ENCODE data around the gene PRDM16.

Gene PRDM16

DNA sequence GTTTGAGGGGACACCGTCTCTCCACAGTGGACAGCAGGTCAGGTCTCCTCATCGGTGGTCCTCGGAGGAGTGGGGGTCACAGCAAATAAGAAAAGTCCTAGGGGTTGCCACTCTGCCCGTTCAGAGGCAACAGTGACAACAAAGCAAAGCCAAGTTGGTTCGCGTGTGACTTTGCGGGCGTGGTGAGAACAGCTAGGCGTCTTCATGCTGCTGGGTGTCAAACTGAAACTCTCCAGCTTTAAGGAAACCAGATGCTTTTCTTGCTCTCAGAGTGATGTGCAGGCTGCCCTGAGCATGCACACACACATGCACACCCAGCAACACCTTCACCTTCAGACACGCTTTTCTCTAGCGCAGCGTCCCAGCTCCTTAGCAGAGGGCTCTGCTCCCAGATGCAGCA lies 315.4 kb downstream of the PRDM16 start:
- DNase-seq (ENCODE audit: low read depth in 1 of 2, low spot score in 1 of 2), result no peak

DNA sequence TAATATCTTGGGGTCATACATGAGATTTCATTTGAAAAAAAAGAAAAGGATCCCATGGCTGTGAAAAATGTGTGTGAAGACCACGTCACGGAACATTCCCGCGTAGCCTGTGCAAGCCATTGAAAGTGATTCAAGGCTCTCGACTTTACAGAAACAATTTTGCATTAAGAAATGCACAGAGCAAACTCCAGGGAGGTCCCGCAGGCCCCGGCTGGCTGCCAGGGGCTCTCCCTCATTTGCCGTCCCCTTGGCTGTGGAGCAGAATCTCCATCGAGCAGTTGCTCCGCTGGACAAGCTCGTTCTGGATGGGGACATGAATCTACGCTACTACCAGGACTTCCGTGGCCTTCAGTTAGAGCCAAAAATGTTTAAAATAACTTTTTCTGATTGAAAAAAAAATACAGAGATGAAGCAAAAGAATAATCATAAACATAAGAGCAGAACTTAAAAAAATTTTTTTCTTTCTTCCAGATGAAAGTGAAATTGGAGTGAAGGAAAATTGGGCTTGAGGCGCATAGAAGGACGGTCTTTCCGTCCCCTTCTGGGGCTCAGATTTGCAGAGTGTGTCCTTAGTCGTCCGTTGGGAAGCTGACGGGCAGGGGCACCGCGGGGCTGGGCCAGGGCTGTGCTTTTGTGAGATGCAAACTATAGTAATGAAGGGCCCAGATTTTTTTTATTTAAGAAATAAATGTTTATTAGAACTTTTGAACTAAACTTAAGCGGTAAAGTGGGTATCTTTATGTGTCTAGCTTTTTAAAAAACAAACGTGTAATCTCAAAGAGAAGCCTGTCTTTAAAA lies 317.4 kb downstream of the PRDM16 start:
- no peak for DNase-seq (ENCODE audit: low read depth in 1 of 2, low spot score in 1 of 2)

DNA sequence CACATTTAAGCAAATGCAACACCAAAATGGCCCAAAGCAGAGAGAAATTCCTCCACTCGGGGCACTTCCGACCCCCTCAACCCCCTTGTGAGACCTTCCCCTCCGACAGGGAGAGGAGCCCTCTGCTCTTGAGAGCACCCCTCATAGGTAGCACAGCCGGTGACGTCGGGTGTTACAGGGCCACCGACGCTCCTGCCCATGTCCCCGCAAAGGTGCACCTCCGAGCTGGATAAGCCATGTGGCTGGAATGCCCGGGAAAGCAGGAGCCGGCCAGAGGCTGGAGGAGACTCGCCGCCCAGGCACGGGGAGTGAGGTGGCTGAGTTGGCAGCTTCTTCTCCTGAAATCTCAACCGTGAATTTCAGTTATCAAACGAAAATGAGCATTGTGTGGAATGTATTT lies 318.4 kb downstream of the PRDM16 start:
- no peak for DNase-seq (ENCODE audit: low read depth in 1 of 2, low spot score in 1 of 2)

DNA sequence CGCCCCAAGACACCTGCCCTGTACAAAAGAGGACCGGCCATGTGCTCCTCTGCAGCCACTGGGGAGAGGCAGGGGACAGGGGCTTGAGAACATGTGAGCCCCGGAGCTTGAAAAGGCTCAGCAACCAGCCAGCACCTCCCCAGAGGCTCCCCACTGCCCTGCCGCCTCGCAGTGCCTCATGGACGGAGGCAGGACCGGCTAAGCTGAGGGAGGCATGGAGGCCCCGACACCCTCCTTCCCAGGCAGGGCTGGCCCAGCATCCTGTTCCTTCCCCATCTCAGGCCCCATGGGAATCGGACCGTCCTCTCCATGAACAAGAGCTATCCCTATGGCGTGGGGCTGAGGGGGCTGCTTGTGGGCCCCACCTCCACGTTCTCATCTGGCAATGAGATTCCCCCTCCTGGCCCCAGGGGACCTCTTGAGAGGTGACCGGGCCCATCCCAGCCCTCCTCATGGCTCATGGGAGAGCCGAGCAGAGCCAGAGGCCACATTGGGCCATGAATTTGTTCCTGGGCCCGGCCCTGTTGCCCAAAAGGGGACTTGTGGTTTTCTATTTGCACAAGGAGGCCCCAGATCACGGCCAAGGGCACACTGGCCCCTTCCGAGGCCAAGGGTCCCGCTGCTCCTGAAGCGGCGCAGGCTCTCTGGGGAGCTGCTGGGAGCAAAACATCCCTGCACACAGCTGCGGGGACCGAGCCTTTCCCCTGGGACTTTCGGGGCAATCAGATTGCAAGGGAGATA lies 320.3 kb downstream of the PRDM16 start:
- no peak for DNase-seq (ENCODE audit: low read depth in 1 of 2, low spot score in 1 of 2)

- no peak for DNase-seq (ENCODE audit: low read depth in 1 of 2, low spot score in 1 of 2)
Measured at GRCh38 chr1:3390291-3390690, 321.3 kb downstream of the PRDM16 start.

DNA sequence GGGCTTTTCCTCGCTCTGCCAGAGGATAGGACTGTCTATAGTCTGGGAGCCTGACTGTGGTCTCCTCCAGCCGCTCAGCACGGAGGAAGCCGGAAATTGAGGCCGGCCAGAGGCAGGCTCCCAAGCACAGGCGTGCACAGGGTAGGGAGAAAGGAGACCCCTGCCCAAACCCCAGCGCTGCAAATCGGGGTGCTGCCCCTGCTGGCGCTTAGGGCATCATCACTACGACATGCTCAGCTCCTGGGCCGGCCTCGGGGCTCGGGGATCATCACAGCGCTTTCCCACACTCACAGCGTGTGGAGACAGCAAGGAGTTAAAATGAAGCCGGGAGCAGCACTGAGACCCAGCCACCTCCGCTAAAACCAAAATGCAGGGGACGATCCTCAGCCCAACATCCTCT lies 322.7 kb downstream of the PRDM16 start:
- DNase-seq (ENCODE audit: low read depth in 1 of 2, low spot score in 1 of 2), result no peak

DNA sequence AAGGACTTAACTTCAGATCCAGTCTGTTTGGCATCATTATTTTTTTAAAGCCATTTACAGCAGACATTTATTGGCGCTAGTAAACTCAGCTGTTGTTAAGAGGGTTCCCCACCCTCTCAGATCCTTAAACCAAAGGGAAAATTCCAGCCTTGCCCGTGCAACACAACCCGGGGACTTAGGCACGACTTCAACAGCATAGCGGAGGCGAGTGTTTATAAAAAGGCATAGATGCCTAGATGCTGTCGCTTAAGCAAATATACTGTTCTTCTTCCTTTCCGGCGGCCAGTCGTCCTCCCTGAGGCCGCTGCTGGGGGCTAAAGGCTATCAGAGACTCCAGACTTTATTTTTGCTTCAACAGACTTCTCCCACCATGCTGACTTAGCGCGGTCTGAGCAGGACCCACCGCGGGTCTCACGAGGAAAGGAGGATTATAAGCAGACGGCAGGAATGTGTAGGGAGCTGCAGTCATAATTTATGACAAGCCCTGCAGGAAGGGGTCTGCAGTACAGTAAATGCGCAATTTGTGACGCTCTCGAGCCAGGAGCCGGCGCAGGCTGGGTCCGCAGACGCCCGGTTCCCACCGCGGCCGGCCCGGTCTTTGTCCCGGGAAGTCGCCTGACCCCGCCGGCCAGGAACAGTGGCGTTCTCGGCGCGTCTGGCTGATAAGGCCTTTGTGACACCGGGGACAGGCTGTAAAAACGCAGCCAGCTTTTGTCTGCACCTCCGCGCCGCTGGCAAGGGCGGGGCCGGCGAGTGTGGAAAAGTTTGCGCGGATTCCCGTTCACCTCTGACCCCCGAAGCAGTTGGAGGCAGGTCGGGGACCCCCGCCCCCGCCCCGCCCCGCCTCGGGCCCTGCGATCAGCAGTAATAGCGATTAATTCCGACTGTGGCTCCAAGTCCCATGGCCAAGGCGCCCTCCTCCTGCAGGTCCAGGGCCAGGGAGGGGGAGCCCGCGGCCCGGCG lies 324.3 kb downstream of the PRDM16 start:
- no peak for DNase-seq (ENCODE audit: low read depth in 1 of 2, low spot score in 1 of 2)

- no peak for DNase-seq (ENCODE audit: low read depth in 1 of 2, low spot score in 1 of 2)
Measured at GRCh38 chr1:3393987-3394920, 325.3 kb downstream of the PRDM16 start.

GRCh38 chr1:3396411-3396810 lies 327.4 kb downstream of the PRDM16 start:
- no peak for DNase-seq (ENCODE audit: low read depth in 1 of 2, low spot score in 1 of 2)

- DNase-seq (ENCODE audit: low read depth in 1 of 2, low spot score in 1 of 2), result no peak
Measured at GRCh38 chr1:3397311-3397710, 328.3 kb downstream of the PRDM16 start.

DNA sequence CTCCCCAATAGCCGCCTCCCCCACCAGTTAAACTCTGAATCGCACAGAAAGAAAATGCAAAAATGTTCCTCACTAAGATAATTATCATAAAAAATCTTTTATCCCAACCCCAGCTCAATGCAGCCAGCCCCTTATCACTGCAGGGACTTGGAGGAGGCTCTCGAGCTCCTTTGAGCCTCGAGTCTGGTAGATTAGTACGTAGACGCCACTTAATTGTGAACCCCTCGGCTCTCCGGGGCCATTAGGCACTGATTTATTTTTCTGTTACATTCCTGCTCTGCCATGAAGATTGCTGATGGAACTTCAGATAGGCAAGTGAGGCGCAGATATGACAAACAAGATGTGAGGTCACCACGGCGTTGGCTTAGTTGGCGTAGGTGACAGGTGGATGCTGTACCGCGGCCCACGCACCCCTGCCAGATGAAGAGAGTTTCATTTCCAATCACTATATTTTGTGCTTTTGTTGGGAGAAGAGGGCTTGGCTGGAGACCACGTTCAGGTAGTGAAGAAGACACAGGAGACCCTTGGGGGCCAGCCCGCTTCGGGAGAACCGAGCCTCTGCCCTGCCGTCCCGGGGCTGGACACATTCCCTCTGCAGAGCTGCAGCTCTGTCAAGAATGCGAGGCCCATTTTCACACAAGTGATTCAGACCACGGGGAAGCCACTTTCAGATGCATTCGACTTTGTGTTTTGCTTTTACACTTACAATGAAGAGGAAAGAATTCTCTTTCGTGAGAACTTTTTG lies 329.6 kb downstream of the PRDM16 start:
- DNase-seq (ENCODE audit: low read depth in 1 of 2, low spot score in 1 of 2), result no peak

DNA sequence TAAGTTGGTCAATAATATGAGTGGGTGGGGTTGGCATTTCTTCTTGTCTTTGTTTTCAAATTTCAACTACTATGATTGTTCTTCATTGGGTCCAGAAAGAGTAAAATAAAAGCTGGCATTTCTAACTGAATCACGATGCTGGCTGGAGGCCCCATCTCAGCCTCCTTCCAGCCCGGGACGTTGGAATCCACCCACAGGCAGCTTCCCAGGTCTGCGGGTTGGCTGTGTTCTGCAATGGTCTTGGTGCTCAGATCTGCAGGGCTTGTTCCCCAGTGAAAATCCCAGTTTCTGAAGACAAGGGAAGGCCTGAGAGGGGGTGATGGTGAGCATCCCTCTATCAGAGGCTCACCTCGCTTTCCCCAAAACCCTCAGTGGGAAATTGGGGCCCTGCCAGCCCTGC lies 330.7 kb downstream of the PRDM16 start:
- DNase-seq (ENCODE audit: low read depth in 1 of 2, low spot score in 1 of 2), result no peak

DNA sequence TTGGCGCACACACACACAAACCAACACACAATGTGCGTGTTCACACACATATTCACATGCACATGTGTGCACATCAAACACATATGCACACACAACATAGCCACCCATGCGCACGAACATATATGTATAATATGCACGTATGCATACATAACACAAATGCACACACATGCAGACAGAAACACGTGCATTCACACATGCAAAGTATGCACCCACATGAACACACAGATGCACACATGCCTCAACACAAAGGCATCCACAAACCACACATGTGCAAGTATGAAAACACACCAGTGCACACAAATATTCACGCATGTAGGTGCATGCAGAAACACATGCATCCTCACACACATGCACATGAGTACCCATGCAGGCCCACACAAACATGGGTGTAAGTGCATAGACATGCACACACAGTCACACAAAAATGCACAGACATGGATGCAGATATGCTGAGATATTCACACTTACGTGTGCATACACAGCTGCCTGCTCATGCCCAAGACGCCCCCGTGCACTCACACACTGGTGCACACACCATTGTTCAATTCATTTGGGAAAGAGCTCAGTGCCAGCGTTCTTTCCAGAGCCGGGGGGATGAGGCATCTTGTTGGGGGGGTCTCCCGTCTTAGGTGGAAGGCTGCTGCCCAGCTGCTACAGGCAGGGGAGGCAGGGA lies 332.7 kb downstream of the PRDM16 start:
- DNase-seq (ENCODE audit: low read depth in 1 of 2, low spot score in 1 of 2), result no peak

DNA sequence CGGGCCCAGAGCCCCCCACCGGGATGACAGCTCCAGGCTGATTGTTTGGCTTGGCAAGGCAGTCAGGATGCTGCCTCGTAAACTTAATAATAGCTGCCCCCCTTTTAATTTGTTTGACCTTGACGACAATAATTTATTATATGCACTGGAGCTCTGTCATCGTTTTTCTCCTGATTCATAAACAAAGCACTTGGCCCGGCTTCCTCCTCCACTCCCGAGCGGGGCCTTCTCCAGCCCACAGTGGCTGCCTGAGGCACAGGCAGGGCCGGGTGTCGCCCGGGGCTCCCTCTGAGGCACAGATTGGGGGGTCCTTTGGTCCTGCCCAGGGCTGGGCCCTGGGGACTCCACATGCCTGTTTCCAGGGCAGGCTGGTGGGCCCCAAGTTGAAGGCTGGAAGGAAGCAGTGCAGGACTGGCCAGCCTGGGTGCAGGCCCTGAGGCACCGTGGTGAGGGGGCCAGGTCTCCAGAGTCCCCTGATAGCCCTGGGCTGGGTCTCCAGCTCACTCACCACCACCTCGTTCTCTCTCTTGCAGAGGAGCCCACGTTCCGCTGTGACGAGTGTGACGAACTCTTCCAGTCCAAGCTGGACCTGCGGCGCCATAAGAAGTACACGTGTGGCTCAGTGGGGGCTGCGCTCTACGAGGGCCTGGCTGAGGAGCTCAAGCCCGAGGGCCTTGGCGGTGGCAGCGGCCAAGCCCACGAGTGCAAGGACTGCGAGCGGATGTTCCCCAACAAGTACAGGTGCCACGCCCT lies 333.4 kb downstream of the PRDM16 start:
- no peak for DNase-seq (ENCODE audit: low read depth in 1 of 2, low spot score in 1 of 2)

- DNase-seq (ENCODE audit: low read depth in 1 of 2, low spot score in 1 of 2), result no peak
Measured at GRCh38 chr1:3403011-3403345, 334.0 kb downstream of the PRDM16 start.

DNA sequence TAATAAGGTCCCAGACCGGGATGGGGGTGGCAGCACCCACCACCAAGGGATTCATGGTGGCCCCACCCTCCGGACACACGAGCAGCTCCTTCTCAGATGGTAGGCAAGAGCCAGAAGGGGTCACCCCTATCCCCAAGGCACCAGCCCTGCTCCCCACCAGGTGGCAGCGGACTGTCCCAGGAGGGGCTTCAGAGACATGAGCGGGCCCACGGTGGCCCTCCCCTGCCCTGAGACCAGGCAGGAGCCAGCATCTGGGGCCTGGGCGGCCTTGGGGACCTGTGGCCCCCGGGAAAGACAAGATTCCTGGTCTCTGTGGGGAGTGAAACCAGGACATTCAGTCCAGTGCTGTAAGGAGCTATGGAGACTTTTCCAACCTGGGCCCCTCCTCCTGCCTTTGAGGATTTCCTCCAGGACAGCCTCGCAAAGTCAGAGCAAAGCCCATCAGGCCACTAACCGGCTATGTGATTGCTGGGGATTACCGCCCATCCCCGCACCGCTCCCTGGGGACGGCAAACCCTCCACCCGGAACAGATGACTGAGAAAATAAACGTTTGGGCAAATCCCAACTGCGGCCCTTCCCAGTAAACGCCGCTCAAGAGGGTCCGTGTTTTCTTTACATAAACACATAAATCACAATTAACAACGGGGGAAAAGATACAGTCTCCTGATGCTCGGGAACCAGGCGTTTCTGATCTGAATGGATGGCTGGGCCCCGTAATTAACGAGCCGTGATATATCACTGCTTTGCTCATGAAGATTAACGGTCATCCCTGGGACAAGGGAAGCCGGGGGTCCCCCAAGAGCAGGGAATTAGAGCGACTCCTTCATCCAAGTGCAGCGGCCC lies 334.6 kb downstream of the PRDM16 start:
- DNase-seq (ENCODE audit: low read depth in 1 of 2, low spot score in 1 of 2), result no peak

DNA sequence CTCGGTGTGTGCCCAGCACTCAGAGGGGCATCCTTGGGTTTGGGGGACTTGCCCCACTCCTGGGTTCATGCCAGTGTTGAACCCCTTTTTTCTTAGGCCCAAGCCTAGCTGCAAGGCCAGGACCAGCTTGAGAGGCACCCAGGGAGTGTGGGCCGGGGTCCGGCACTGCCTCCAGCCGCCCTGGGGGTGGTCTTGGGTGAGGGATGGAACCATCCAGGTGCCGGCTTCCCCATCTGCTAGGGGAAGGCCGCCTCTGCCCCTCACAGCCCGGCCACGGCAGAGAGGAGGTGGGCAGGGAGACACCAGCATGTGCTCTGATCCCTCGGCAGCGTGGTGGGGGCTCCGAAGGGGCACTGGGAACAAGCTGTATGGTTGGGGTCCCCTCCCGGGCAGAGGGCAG lies 335.3 kb downstream of the PRDM16 start:
- DNase-seq (ENCODE audit: low read depth in 1 of 2, low spot score in 1 of 2), result no peak

- no peak for DNase-seq (ENCODE audit: low read depth in 1 of 2, low spot score in 1 of 2)
Measured at GRCh38 chr1:3404801-3405200, 335.8 kb downstream of the PRDM16 start.
